OCI-LY3 (cell line): ENCODE results near the gene TRIM41.
"Not testable (repeated sequence)": the region's sequence is repeated elsewhere in the genome, so short reads cannot be mapped to it uniquely, and the experiment has no call there.

Experiments used
- EZH2phosphoT487 ChIP-seq: fragments of 200-600 bp; shearing (Covaris generic); IDR thresholded peaks from 2 replicates; pipeline ENCODE4 v1.6.1; 2018; ENCODE audit warnings: antibody characterized with exemption, mixed run types, low read depth
- TF ChIP-seq, protein P1 (sequence below): fragments of 200-600, 300-600 bp; sonication (generic); IDR thresholded peaks from 2 replicates; pipeline ENCODE4 v1.5.1; 2014; ENCODE audit warnings: antibody characterized with exemption, low read length, low read depth

DNA sequence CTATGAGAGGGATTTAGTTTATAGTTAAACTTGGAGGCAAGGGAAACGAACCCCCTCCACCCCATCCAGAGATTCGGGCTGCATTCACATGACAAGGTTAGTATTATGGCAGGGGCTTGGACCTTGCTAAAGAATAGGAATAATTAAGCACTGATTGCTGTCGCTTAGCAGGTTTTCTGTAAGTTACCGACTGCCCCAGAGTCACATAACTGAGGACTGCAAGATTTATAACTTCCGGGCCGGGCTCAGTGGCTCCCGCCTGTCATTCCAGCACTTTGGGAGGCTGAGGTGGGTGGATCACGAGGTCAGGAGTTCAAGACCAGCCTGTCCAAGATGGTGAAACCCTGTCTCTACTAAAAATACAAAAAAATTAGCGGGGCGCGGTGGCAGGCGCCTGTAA is 44.8 kb downstream of the TRIM41 start:
- TF ChIP-seq, protein P1, sequence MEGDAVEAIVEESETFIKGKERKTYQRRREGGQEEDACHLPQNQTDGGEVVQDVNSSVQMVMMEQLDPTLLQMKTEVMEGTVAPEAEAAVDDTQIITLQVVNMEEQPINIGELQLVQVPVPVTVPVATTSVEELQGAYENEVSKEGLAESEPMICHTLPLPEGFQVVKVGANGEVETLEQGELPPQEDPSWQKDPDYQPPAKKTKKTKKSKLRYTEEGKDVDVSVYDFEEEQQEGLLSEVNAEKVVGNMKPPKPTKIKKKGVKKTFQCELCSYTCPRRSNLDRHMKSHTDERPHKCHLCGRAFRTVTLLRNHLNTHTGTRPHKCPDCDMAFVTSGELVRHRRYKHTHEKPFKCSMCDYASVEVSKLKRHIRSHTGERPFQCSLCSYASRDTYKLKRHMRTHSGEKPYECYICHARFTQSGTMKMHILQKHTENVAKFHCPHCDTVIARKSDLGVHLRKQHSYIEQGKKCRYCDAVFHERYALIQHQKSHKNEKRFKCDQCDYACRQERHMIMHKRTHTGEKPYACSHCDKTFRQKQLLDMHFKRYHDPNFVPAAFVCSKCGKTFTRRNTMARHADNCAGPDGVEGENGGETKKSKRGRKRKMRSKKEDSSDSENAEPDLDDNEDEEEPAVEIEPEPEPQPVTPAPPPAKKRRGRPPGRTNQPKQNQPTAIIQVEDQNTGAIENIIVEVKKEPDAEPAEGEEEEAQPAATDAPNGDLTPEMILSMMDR = not testable (repeated sequence)
- not testable (repeated sequence) for TF ChIP-seq EZH2phosphoT487
